Thyroid gland (tissue), 4 donors: ENCODE data around the gene SGSM2. TPM values are rescaled to one million over a fixed set of nuclear protein-coding genes. Genes with fewer than 3 reads are reported as not detected.
A peak's percentile ranks its signal among the peaks of the same experiment; 100 is the strongest.

Experiments
- DNase-seq, 2 donors: peaks; one replicate each; pipeline ENCODE4 v3.0.0-alpha.2; 2019
- H3K27ac ChIP-seq, 3 donors: fragments of 200-600 bp; sonication (generic); 1 replicate in 2 of 3; 2 replicates in 1 of 3; pipeline ENCODE4 v1.5.1; 2016 to 2019; ENCODE audit warnings: mild to moderate bottlenecking in 1 of 3, moderate library complexity in 1 of 3
- H3K27me3 ChIP-seq: fragments of 200-600 bp; sonication (generic); one replicate; pipeline ENCODE4 v1.5.1; 2019
- H3K36me3 ChIP-seq, 2 donors: fragments of 200-600 bp; sonication (generic); one replicate each; pipeline ENCODE4 v1.5.1; 2016 to 2019
- H3K4me1 ChIP-seq, 2 donors: fragments of 200-600 bp; sonication (generic); one replicate each; pipeline ENCODE4 v1.5.1; 2017 to 2019
- H3K4me3 ChIP-seq, 3 donors: fragments of 200-600 bp; sonication (generic); replicated peaks in 1 of 3; 1 replicate in 2 of 3; 2 replicates in 1 of 3; pipeline ENCODE4 v1.5.1; 2016; ENCODE audit warnings: mild to moderate bottlenecking in 1 of 3
- H3K9me3 ChIP-seq: fragments of 200-600 bp; sonication (generic); one replicate; pipeline ENCODE4 v1.5.1; 2017
- POLR2A ChIP-seq, 2 donors: fragments of 450-650 bp; IDR thresholded peaks; one replicate each; pipeline ENCODE4 v1.6.1; 2017; ENCODE audit warnings: antibody characterized with exemption in 2 of 2, mild to moderate bottlenecking in 2 of 2, moderate library complexity in 1 of 2
- WGBS, 2 donors: methylation state at CpG; one replicate each; pipeline ENCODE4 v1.1.5; 2017; 5-methylcytosine and 5-hydroxymethylcytosine counted together
- intact Hi-C: fragments of 100-400 bp; cut with DNase I; formaldehyde crosslinking; loops from one replicate; pipeline ENCODE4 v1.15.1; 2023
- small RNA-seq: library from RNA; depleted of rRNA; stranded (forward); fragments of <200 nt; gene quantifications from one replicate; pipeline ENCODE3, GENCODE V24; 2016
- total RNA-seq, 4 donors: library from RNA; depleted of rRNA; stranded (reverse); fragments of >200 nt; gene quantifications; one replicate each; pipeline ENCODE4 v1.2.3, GENCODE V29; 2016
- TF ChIP-seq, protein P1 (sequence below), 6 experiments: fragments of 200-600 bp in 3 of 6; fragments of 450-650 bp in 3 of 6; sonication (generic) in 3 of 6; IDR thresholded peaks; one replicate each; pipeline ENCODE4 v1.5.1; 2016 to 2019; ENCODE audit warnings: antibody characterized with exemption in 6 of 6, mild to moderate bottlenecking in 2 of 6, inconsistent platforms in 1 of 6, moderate library complexity in 1 of 6

Gene SGSM2
- total RNA-seq, 4 donors from 2014 or later: 47.8 to 82.7 (median 63.2) TPM

- intact Hi-C loops: loop anchor here (10.0 kb wide), 1 partner anchor 277 kb away; no protein-coding TSS in a partner anchor
- Histone ChIP-seq H3K36me3 (peaks cover 0 to under 1% of the 10 kb centered on the region in 2 donors), H3K27ac (no peak overlapping the region), H3K9me3 (no peaks in the 10 kb centered on the region), H3K4me3 (no peak overlapping the region), H3K4me1 (no peaks in the 10 kb centered on the region), H3K27me3 (no peaks in the 10 kb centered on the region)
- no peak for TF ChIP-seq POLR2A (IDR thresholded peaks at IDR 0.05)
- TF ChIP-seq, protein P1, sequence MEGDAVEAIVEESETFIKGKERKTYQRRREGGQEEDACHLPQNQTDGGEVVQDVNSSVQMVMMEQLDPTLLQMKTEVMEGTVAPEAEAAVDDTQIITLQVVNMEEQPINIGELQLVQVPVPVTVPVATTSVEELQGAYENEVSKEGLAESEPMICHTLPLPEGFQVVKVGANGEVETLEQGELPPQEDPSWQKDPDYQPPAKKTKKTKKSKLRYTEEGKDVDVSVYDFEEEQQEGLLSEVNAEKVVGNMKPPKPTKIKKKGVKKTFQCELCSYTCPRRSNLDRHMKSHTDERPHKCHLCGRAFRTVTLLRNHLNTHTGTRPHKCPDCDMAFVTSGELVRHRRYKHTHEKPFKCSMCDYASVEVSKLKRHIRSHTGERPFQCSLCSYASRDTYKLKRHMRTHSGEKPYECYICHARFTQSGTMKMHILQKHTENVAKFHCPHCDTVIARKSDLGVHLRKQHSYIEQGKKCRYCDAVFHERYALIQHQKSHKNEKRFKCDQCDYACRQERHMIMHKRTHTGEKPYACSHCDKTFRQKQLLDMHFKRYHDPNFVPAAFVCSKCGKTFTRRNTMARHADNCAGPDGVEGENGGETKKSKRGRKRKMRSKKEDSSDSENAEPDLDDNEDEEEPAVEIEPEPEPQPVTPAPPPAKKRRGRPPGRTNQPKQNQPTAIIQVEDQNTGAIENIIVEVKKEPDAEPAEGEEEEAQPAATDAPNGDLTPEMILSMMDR (IDR thresholded peaks at IDR 0.05): no peak
- 79 to 89% methylated on average over 1 of the region's 1 CpG for WGBS, 2 donors
- DNase-seq: no peak
Observed at GRCh38 chr17:2427910-2428309, 90.6 kb downstream of the SGSM2 start.

Small RNAs within 50 kb of the gene (small RNA-seq; reads per million reads assigned to genes)
- gene AC006435.3 (not detected), gene AC006435.4 (not detected), gene SNORD91A (1,921 reads per million, percentile 99 among the genes with 10 or more reads in this experiment), gene SNORD91B (397 reads per million, percentile 98 among the genes with 10 or more reads in this experiment)

Other genes with a start within 250 kb of the SGSM2 start
- gene SMG6, start 33.7 kb upstream of the SGSM2 start, total RNA-seq: 10 to 100 TPM; 26.0 to 35.9 (median 32.9) TPM
- gene SRR, start 33.6 kb upstream of the SGSM2 start, total RNA-seq: 10 to 100 TPM; 12.3 to 31.7 (median 24.1) TPM
- 10 to 100 TPM; 16.8 to 56.4 (median 29.3) TPM for gene TSR1, start 1.0 kb upstream of the SGSM2 start, total RNA-seq
- 10 to 100 TPM in 3 of 4 donors, 1 to 10 TPM in 1; 8.2 to 28.9 (median 10.9) TPM for gene MNT, start 63.6 kb downstream of the SGSM2 start, total RNA-seq
- 10 to 100 TPM; 30.4 to 48.9 (median 44.7) TPM for gene METTL16, start 174.4 kb downstream of the SGSM2 start, total RNA-seq